GM12878 (cell line): ENCODE results near the gene NAV2. TPM values are rescaled to one million over a fixed set of nuclear protein-coding genes. Genes with fewer than 3 reads are reported as not detected.

Experiments
- ATAC-seq: fragments of 200-7000 bp; cut with Tn5 transposase; 3 replicates; pipeline ENCODE4 v1.9.1; 2020; ENCODE audit warnings: mild to moderate bottlenecking, moderate library complexity
- BruUV-seq: library from RNA; stranded (reverse); fragments of 400-500 nt; replicated peaks from 2 replicates; lab custom pipeline; 2021; lab: Mats Ljungman, UMichigan
- CTCF ChIA-PET: fragments of 300-600 bp; sonication (Branson Sonifier 250); formaldehyde crosslinking; extraction: SDS; loops from one replicate; lab custom pipeline; 2021; ENCODE audit warnings: inconsistent platforms; lab: Yijun Ruan, JAX
- POLR2A ChIA-PET: fragments of 350-600 bp; formaldehyde crosslinking; extraction: SDS; loops from one replicate; lab custom pipeline; 2021; ENCODE audit warnings: inconsistent platforms; lab: Charles Lee
- RAD21 ChIA-PET: fragments of 300-600 bp; sonication (Branson Sonifier 250); formaldehyde crosslinking; loops from one replicate; lab custom pipeline; 2023; ENCODE audit warnings: antibody characterized with exemption; ENCODE audit not compliant: unreplicated experiment; lab: Charles Lee
- SMC1A ChIA-PET: fragments of 300-600 bp; sonication (Branson Sonifier 250); formaldehyde crosslinking; loops from one replicate; lab custom pipeline; 2023; ENCODE audit not compliant: unreplicated experiment, uncharacterized antibody; lab: Charles Lee
- DNase-seq: peaks from one replicate; pipeline ENCODE4 v3.0.0-alpha.2; 2011; ENCODE audit warnings: low read depth, low spot score
- FAIRE-seq: peaks from 3 replicates; lab custom pipeline; 2011; peaks lifted over from hg19 to GRCh38; lab: Jason Lieb, UNC
- H2AFZ ChIP-seq: 2 replicates; pipeline ENCODE4 v1.6.0; 2011; ENCODE audit warnings: low read depth, low read length, control low read depth; ENCODE audit not compliant: control insufficient read depth
- H3K27ac ChIP-seq: 2 replicates; pipeline ENCODE4 v1.5.1; 2011; ENCODE audit warnings: control low read depth; ENCODE audit not compliant: control insufficient read depth, insufficient read depth
- H3K27me3 ChIP-seq, 2 experiments: replicated peaks in 1 of 2; 2 replicates each; pipeline versions ENCODE4 v1.6.0 to v1.6.1; 2011; ENCODE audit warnings: low read length in 1 of 2; ENCODE audit not compliant: control insufficient read depth in 2 of 2, insufficient read depth in 2 of 2
- H3K36me3 ChIP-seq, 2 experiments: 2 replicates each; pipeline ENCODE4 v1.5.1; 2011; ENCODE audit warnings: low read length in 1 of 2; ENCODE audit not compliant: control insufficient read depth in 2 of 2, insufficient read depth in 2 of 2
- H3K4me1 ChIP-seq: 2 replicates; pipeline ENCODE4 v1.6.1; 2011; ENCODE audit warnings: mild to moderate bottlenecking, low read length, moderate library complexity, mixed read lengths; ENCODE audit not compliant: control insufficient read depth, insufficient read depth
- H3K4me2 ChIP-seq: 2 replicates; pipeline ENCODE4 v1.6.0; 2011; ENCODE audit warnings: control low read depth; ENCODE audit not compliant: control insufficient read depth, insufficient read depth
- H3K4me3 ChIP-seq: fragments of 200-600 bp; sonication (generic); 2 replicates; pipeline ENCODE4 v1.5.1; 2016
- H3K79me2 ChIP-seq: 2 replicates; pipeline ENCODE4 v1.6.0; 2011; ENCODE audit warnings: low read length; ENCODE audit not compliant: control insufficient read depth, insufficient read depth
- H3K9ac ChIP-seq: 2 replicates; pipeline ENCODE4 v1.8.0; 2011; ENCODE audit warnings: low read length, control low read depth, mixed read lengths; ENCODE audit not compliant: control insufficient read depth, insufficient read depth
- H3K9me3 ChIP-seq: replicated peaks from 3 replicates; pipeline ENCODE4 v1.5.1; 2011; ENCODE audit warnings: mild to moderate bottlenecking, low read length; ENCODE audit not compliant: control insufficient read depth, insufficient read depth
- H4K20me1 ChIP-seq: 2 replicates; pipeline ENCODE4 v1.6.0; 2011; ENCODE audit not compliant: control insufficient read depth, insufficient read depth
- BHLHE40 ChIP-seq, 2 experiments: fragments of 450-650 bp in 1 of 2; IDR thresholded peaks; 2 replicates each; pipeline ENCODE4 v1.6.1; 2011 to 2017; ENCODE audit warnings: low read depth in 2 of 2, borderline replicate concordance in 1 of 2, improper control_type of control experiment in 1 of 2, low read length in 1 of 2, mild to moderate bottlenecking in 1 of 2
- CTCF ChIP-seq, 3 experiments: IDR thresholded peaks in 2 of 3; conservative IDR thresholded peaks in 1 of 3; 2 replicates each; pipeline ENCODE4 v1.5.1; 2011; ENCODE audit warnings: low read depth in 3 of 3, low read length in 3 of 3, mild to moderate bottlenecking in 3 of 3, control low read depth in 2 of 3, moderate library complexity in 2 of 3, inconsistent platforms in 1 of 3, mixed read lengths in 1 of 3; ENCODE audit not compliant: control insufficient read depth in 2 of 3, insufficient read depth in 1 of 3; ENCODE audit errors: extremely low read depth in 1 of 3
- EED ChIP-seq: sonication (generic); IDR thresholded peaks from 2 replicates; pipeline ENCODE4 v1.6.1; 2016; ENCODE audit warnings: antibody characterized with exemption, low read depth
- ESRRA ChIP-seq: IDR thresholded peaks from 2 replicates; pipeline ENCODE4 v1.6.1; 2012; ENCODE audit warnings: mild to moderate bottlenecking, low read length, improper control_type of control experiment
- FOXK2 ChIP-seq: fragments of 450-650 bp; IDR thresholded peaks from 2 replicates; pipeline ENCODE4 v1.6.1; 2017; ENCODE audit warnings: mild to moderate bottlenecking, moderate library complexity
- IKZF2 ChIP-seq, 2 experiments: fragments of 450-650 bp; IDR thresholded peaks; 2 replicates each; pipeline ENCODE4 v1.6.1; 2017; ENCODE audit warnings: mild to moderate bottlenecking in 2 of 2, moderate library complexity in 2 of 2
- NFYA ChIP-seq: IDR thresholded peaks from 2 replicates; pipeline ENCODE4 v1.6.1; 2011; ENCODE audit warnings: low read depth, mild to moderate bottlenecking, low read length, improper control_type of control experiment, borderline replicate concordance
- PRDM15 ChIP-seq: fragments of 450-650 bp; formaldehyde crosslinking; IDR thresholded peaks from 2 replicates; pipeline ENCODE4 v1.4.0; 2020; ENCODE audit warnings: mild to moderate bottlenecking, moderate library complexity
- ZNF592 ChIP-seq: fragments of 450-650 bp; IDR thresholded peaks from 2 replicates; pipeline ENCODE4 v1.6.1; 2017; ENCODE audit warnings: mild to moderate bottlenecking, moderate library complexity
- WGBS: methylation state at CpG from one replicate; pipeline ENCODE4 v1.1.6; 2016; ENCODE audit warnings: low lambda C conversion rate; ENCODE audit not compliant: insufficient replicate concordance, insufficient coverage; ENCODE audit errors: missing lambda C conversion rate; 5-methylcytosine and 5-hydroxymethylcytosine counted together
- in situ Hi-C: fragments of 300-500 bp; cut with MboI; formaldehyde crosslinking; loops from 9 replicates; pipeline ENCODE4 v1.14.3; 2018; ENCODE audit warnings: mixed read lengths
- intact Hi-C: fragments of 100-400 bp; cut with micrococcal nuclease; formaldehyde crosslinking; loops from one replicate; pipeline ENCODE4 v1.14.2; 2022; ENCODE audit not compliant: unreplicated experiment
- polyA plus RNA-seq, 11 experiments: library from polyadenylated mRNA; depleted of rRNA in 4 of 11; unstranded in 6 of 11; stranded (reverse) in 5 of 11; fragments of >200 nt; fragmentation: Nextera tagmentation in 4 of 11; fragmentation: Illumina TruSeq in 1 of 11; extraction: Ambion mirVana in 4 of 11; extraction: Trizol in 1 of 11; gene quantifications; 1 replicate in 1 of 11; 2 replicates in 10 of 11; pipeline versions ENCODE4 v1.2.1 to v1.2.3, GENCODE V29; 2011 to 2016; ENCODE audit warnings: inconsistent platforms in 2 of 11, missing spikeins in 2 of 11, low read depth in 1 of 11
- total RNA-seq, 4 experiments: library from RNA; depleted of rRNA in 3 of 4; stranded (reverse); fragments of >200 nt in 3 of 4; fragmentation: Illumina TruSeq in 1 of 4; extraction: Trizol in 1 of 4; gene quantifications; 2 replicates each; pipeline versions ENCODE4 v1.2.1 to v1.2.3, GENCODE V29; 2013 to 2021
- TF ChIP-seq, protein P1 (sequence below): IDR thresholded peaks from 2 replicates; pipeline ENCODE4 v1.6.1; 2011; ENCODE audit warnings: mild to moderate bottlenecking, low read depth, low read length, moderate library complexity; ENCODE audit not compliant: insufficient replicate concordance

Gene NAV2
- total and polyA plus RNA-seq, 10 of the 15 experiments (the other 5 are each of a cell fraction or from before 2014, with no cell fraction given): 0.35 to 6.1 (median 1.1) TPM

- Histone ChIP-seq H2AFZ (no peak overlapping the region), H3K4me3 (no peak overlapping the region), H3K9me3 (no peaks in the 10 kb centered on the region), H3K4me2 (no peak overlapping the region), H3K27me3 (no peaks in the 10 kb centered on the region), H3K4me1 (no peaks in the 10 kb centered on the region; the same call in 1 of the 2 replicates), H3K9ac (no peak overlapping the region), H3K36me3 (no peaks in the 10 kb centered on the region), H3K79me2 (no peaks in the 10 kb centered on the region), H4K20me1 (no peaks in the 10 kb centered on the region), H3K27ac (no peak overlapping the region)
- ATAC-seq: no peak
- in situ Hi-C loops (no loop called here), intact Hi-C loops (no loop called here)
- SMC1A ChIA-PET: no interaction called here
- FAIRE-seq: no peak
- RAD21 ChIA-PET: no interaction called here
- WGBS: 23% methylated on average over 6 of the region's 6 CpGs
- BruUV-seq: no TSS peak
- CTCF ChIA-PET: no interaction called here
- POLR2A ChIA-PET: no interaction called here
- no peak for DNase-seq
- TF ChIP-seq FOXK2: no peak
- no peak for TF ChIP-seq PRDM15 (CRISPR knock-in tag)
- TF ChIP-seq ESRRA: no peak
- TF ChIP-seq CTCF (IDR thresholded peaks at IDR 0.05 in 2 of 3, conservative IDR thresholded peaks at IDR 0.05 in 1 of 3; ENCODE audit: control insufficient read depth in 2 of 3, extremely low read depth in 1 of 3, insufficient read depth in 1 of 3, low read depth in 3 of 3, low read length in 3 of 3): no peak
- TF ChIP-seq, protein P1, sequence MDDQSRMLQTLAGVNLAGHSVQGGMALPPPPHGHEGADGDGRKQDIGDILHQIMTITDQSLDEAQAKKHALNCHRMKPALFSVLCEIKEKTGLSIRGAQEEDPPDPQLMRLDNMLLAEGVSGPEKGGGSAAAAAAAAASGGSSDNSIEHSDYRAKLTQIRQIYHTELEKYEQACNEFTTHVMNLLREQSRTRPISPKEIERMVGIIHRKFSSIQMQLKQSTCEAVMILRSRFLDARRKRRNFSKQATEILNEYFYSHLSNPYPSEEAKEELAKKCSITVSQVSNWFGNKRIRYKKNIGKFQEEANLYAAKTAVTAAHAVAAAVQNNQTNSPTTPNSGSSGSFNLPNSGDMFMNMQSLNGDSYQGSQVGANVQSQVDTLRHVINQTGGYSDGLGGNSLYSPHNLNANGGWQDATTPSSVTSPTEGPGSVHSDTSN: no peak
- TF ChIP-seq BHLHE40 (IDR thresholded peaks at IDR 0.05; ENCODE audit: borderline replicate concordance in 1 of 2, low read depth in 2 of 2, low read length in 1 of 2): no peak
- no peak for TF ChIP-seq EED
- TF ChIP-seq ZNF592: no peak
- no peak for TF ChIP-seq IKZF2 (IDR thresholded peaks at IDR 0.05)
- TF ChIP-seq NFYA: no peak
These were observed 137.4 kb downstream of the NAV2 start for GRCh38 chr11:19849947-19850593.
